GM23338 (cell line): ENCODE measurements around the gene CD44. TPM values are rescaled to one million over a fixed set of nuclear protein-coding genes. Genes with fewer than 3 reads are reported as not detected.

Experiments
- ATAC-seq: fragments of 200-7000 bp; cut with Tn5 transposase; 3 replicates; pipeline ENCODE4 v1.9.1; 2020
- DNase-seq: peaks from one replicate; pipeline ENCODE4 v3.0.0-alpha.2; 2015; ENCODE audit warnings: low spot score
- H2AFZ ChIP-seq: fragments of 200-600 bp; sonication (generic); 2 replicates; pipeline ENCODE4 v1.8.0; 2016; ENCODE audit warnings: antibody characterized with exemption, mild to moderate bottlenecking, moderate library complexity
- H3F3A ChIP-seq: fragments of 200-600 bp; sonication (generic); replicated peaks from 2 replicates; pipeline ENCODE4 v1.8.0; 2017; ENCODE audit warnings: antibody characterized with exemption, mixed run types, low read depth
- H3K27ac ChIP-seq: fragments of 200-600 bp; sonication (generic); 2 replicates; pipeline ENCODE4 v1.6.1; 2016; ENCODE audit warnings: low read depth
- H3K27me3 ChIP-seq: fragments of 200-600 bp; sonication (generic); 2 replicates; pipeline ENCODE4 v1.8.0; 2016; ENCODE audit warnings: mild to moderate bottlenecking, mixed run types, moderate library complexity; ENCODE audit not compliant: insufficient read depth
- H3K36me3 ChIP-seq: fragments of 200-600 bp; sonication (generic); 2 replicates; pipeline ENCODE4 v1.8.0; 2016; ENCODE audit warnings: mild to moderate bottlenecking; ENCODE audit not compliant: insufficient read depth
- H3K4me1 ChIP-seq: fragments of 200-600 bp; sonication (generic); 2 replicates; pipeline ENCODE4 v1.8.0; 2016; ENCODE audit warnings: mild to moderate bottlenecking, moderate library complexity; ENCODE audit not compliant: insufficient read depth
- H3K4me2 ChIP-seq: fragments of 200-600 bp; sonication (generic); 2 replicates; pipeline ENCODE4 v1.7.1; 2017; ENCODE audit warnings: mixed run types
- H3K4me3 ChIP-seq: fragments of 200-600 bp; sonication (generic); 2 replicates; pipeline ENCODE4 v1.6.1; 2016; ENCODE audit warnings: mixed run types
- H3K79me2 ChIP-seq: fragments of 200-600 bp; sonication (generic); replicated peaks from 2 replicates; pipeline ENCODE4 v1.8.0; 2017; ENCODE audit warnings: mild to moderate bottlenecking; ENCODE audit not compliant: insufficient read depth
- H3K9me2 ChIP-seq: fragments of 200-600 bp; sonication (generic); 2 replicates; pipeline ENCODE4 v1.8.0; 2017; ENCODE audit not compliant: insufficient read depth
- H4K20me1 ChIP-seq: fragments of 200-600 bp; sonication (generic); replicated peaks from 2 replicates; pipeline ENCODE4 v1.8.0; 2017; ENCODE audit warnings: mild to moderate bottlenecking; ENCODE audit not compliant: insufficient read depth
- H3K27ac Mint-ChIP-seq: 2 replicates; pipeline ENCODE4 v1.8.0; 2020; ENCODE audit warnings: inconsistent platforms, mild to moderate bottlenecking, moderate library complexity, mixed read lengths
- H3K27me3 Mint-ChIP-seq: 3 replicates; pipeline ENCODE4 v1.8.0; 2022; ENCODE audit warnings: low read depth, mild to moderate bottlenecking, moderate library complexity, mixed read lengths, inconsistent platforms; ENCODE audit not compliant: insufficient read depth, poor library complexity
- H3K36me3 Mint-ChIP-seq: 3 replicates; pipeline ENCODE4 v1.8.0; 2021; ENCODE audit warnings: low read depth, mild to moderate bottlenecking, inconsistent platforms, moderate library complexity, mixed read lengths
- H3K4me1 Mint-ChIP-seq: 3 replicates; pipeline ENCODE4 v1.8.0; 2020; ENCODE audit warnings: mild to moderate bottlenecking, inconsistent platforms, mixed read lengths
- H3K4me3 Mint-ChIP-seq: 3 replicates; pipeline ENCODE4 v1.8.0; 2021; ENCODE audit warnings: moderate library complexity, mild to moderate bottlenecking, inconsistent platforms, mixed read lengths
- H3K9me3 Mint-ChIP-seq: 3 replicates; pipeline ENCODE4 v1.8.0; 2020; ENCODE audit warnings: moderate library complexity, mild to moderate bottlenecking, inconsistent platforms, mixed read lengths
- CREB1 ChIP-seq: fragments of 250-450 bp; sonication (Bioruptor Pico); IDR thresholded peaks from 2 replicates; pipeline ENCODE4 v1.5.0; 2020; ENCODE audit warnings: low read depth, mild to moderate bottlenecking, moderate library complexity
- ETS1 ChIP-seq: IDR thresholded peaks from 2 replicates; pipeline ENCODE4 v1.6.1; 2016; ENCODE audit warnings: antibody characterized with exemption
- EZH2 ChIP-seq: fragments of 200-600 bp; sonication (generic); IDR thresholded peaks from one replicate; pipeline ENCODE4 v1.8.0; 2017; ENCODE audit warnings: antibody characterized with exemption, mild to moderate bottlenecking, low read depth; ENCODE audit not compliant: unreplicated experiment
- EZH2phosphoT487 ChIP-seq: fragments of 200-600 bp; sonication (generic); IDR thresholded peaks from one replicate; pipeline ENCODE4 v1.8.1; 2018; ENCODE audit warnings: antibody characterized with exemption; ENCODE audit not compliant: unreplicated experiment
- JUNB ChIP-seq: IDR thresholded peaks from one replicate; pipeline ENCODE4 v1.6.1; 2016; ENCODE audit warnings: antibody characterized with exemption; ENCODE audit not compliant: unreplicated experiment
- NANOG ChIP-seq: IDR thresholded peaks from 2 replicates; pipeline ENCODE4 v1.6.1; 2016; ENCODE audit warnings: antibody characterized with exemption, borderline replicate concordance
- POLR2AphosphoS5 ChIP-seq: IDR thresholded peaks from 2 replicates; pipeline ENCODE4 v1.6.1; 2016; ENCODE audit warnings: antibody characterized with exemption, low read depth
- REST ChIP-seq: IDR thresholded peaks from one replicate; pipeline ENCODE4 v1.6.1; 2018; ENCODE audit warnings: antibody characterized with exemption; ENCODE audit not compliant: unreplicated experiment
- STAT1 ChIP-seq: IDR thresholded peaks from one replicate; pipeline ENCODE4 v1.6.1; 2016; ENCODE audit warnings: antibody characterized with exemption; ENCODE audit not compliant: unreplicated experiment
- ZNF114 ChIP-seq: fragments of 250-450 bp; sonication (Bioruptor Pico); IDR thresholded peaks from 2 replicates; pipeline ENCODE4 v1.5.0; 2020; ENCODE audit warnings: mild to moderate bottlenecking, moderate library complexity
- ZNF331 ChIP-seq: fragments of 250-450 bp; sonication (Bioruptor Pico); IDR thresholded peaks from 2 replicates; pipeline ENCODE4 v1.5.0; 2020; ENCODE audit warnings: low read depth, mild to moderate bottlenecking, moderate library complexity
- polyA plus RNA-seq: library from polyadenylated mRNA; unstranded; fragments of >200 nt; fragmentation: Nextera tagmentation; extraction: Ambion mirVana; gene quantifications from 2 replicates; pipeline ENCODE4 v1.2.1, GENCODE V29; 2016
- total RNA-seq: library from RNA; depleted of rRNA; stranded (reverse); fragments of >200 nt; shearing (Covaris generic); gene quantifications from 2 replicates; pipeline ENCODE4 v1.2.3, GENCODE V29; 2014
- TF ChIP-seq, protein P1 (sequence below), 2 experiments: fragments of 200-600 bp in 1 of 2; sonication (generic) in 1 of 2; conservative IDR thresholded peaks; 2 replicates each; pipeline versions ENCODE4 v1.5.1 to v1.6.1; 2016 to 2017; ENCODE audit warnings: antibody characterized with exemption in 2 of 2, low read depth in 2 of 2, mild to moderate bottlenecking in 2 of 2, moderate library complexity in 1 of 2
- TF ChIP-seq, protein P2 (sequence below): fragments of 250-450 bp; sonication (Bioruptor Pico); IDR thresholded peaks from 2 replicates; pipeline ENCODE4 v1.5.0; 2020; ENCODE audit warnings: mild to moderate bottlenecking, moderate library complexity

Gene CD44
- total and polyA plus RNA-seq, 2 experiments from 2014 or later = 4.0 to 10.1 TPM

DNA sequence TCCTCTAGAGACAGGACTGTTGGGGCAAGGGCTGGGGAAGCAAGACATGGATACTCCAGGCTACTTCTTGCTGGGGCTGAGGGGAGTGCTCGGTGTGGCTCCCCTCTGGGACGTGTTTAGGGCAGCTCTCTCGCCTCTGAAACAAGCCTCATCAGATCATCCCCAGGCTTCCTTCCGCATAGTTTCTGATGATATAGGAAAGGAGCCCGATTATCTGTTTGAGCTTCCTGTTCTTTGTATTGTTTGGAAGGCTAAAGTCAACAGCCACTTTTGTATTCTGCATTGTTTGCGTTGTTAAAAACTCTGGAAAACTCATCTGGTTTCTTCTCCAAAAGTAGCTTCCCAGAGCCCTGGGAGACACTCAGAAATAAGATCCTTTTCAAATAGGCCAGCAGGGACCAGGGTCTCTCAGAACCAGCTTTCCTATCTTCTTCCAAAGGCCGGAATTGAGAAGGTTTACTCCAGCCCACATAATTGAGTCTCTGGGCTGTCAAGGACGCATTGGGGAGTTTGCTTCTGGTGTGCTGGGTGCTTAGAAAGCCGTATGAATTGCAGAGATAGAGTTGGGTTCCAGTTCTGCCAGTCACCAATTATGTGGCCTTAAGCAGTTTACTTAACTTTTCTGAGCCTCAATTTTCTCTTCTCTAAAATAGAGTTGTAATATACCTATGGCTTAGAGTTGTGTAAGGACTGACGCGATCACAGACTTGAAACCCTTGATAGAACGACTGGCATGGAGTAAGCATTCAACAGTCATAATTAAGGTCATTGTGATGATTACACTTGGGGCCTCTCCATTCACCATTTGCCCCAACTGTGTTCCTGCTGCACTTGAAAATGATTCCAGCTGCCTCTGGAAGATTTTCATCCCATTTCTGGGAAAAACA is 19.1 kb downstream of the CD44 start:
- no peaks in the 10 kb centered on the region for H3K79me2 ChIP-seq
- no peak for TF ChIP-seq REST
- no peak for TF ChIP-seq POLR2AphosphoS5
- TF ChIP-seq CREB1 (CRISPR knock-in tag) = no peak
- TF ChIP-seq ZNF331 (CRISPR knock-in tag) = no peak
- TF ChIP-seq, protein P1, sequence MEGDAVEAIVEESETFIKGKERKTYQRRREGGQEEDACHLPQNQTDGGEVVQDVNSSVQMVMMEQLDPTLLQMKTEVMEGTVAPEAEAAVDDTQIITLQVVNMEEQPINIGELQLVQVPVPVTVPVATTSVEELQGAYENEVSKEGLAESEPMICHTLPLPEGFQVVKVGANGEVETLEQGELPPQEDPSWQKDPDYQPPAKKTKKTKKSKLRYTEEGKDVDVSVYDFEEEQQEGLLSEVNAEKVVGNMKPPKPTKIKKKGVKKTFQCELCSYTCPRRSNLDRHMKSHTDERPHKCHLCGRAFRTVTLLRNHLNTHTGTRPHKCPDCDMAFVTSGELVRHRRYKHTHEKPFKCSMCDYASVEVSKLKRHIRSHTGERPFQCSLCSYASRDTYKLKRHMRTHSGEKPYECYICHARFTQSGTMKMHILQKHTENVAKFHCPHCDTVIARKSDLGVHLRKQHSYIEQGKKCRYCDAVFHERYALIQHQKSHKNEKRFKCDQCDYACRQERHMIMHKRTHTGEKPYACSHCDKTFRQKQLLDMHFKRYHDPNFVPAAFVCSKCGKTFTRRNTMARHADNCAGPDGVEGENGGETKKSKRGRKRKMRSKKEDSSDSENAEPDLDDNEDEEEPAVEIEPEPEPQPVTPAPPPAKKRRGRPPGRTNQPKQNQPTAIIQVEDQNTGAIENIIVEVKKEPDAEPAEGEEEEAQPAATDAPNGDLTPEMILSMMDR (conservative IDR thresholded peaks at IDR 0.05; ENCODE audit: low read depth in 2 of 2) = no peak
- no peak for TF ChIP-seq EZH2
- TF ChIP-seq, protein P2, sequence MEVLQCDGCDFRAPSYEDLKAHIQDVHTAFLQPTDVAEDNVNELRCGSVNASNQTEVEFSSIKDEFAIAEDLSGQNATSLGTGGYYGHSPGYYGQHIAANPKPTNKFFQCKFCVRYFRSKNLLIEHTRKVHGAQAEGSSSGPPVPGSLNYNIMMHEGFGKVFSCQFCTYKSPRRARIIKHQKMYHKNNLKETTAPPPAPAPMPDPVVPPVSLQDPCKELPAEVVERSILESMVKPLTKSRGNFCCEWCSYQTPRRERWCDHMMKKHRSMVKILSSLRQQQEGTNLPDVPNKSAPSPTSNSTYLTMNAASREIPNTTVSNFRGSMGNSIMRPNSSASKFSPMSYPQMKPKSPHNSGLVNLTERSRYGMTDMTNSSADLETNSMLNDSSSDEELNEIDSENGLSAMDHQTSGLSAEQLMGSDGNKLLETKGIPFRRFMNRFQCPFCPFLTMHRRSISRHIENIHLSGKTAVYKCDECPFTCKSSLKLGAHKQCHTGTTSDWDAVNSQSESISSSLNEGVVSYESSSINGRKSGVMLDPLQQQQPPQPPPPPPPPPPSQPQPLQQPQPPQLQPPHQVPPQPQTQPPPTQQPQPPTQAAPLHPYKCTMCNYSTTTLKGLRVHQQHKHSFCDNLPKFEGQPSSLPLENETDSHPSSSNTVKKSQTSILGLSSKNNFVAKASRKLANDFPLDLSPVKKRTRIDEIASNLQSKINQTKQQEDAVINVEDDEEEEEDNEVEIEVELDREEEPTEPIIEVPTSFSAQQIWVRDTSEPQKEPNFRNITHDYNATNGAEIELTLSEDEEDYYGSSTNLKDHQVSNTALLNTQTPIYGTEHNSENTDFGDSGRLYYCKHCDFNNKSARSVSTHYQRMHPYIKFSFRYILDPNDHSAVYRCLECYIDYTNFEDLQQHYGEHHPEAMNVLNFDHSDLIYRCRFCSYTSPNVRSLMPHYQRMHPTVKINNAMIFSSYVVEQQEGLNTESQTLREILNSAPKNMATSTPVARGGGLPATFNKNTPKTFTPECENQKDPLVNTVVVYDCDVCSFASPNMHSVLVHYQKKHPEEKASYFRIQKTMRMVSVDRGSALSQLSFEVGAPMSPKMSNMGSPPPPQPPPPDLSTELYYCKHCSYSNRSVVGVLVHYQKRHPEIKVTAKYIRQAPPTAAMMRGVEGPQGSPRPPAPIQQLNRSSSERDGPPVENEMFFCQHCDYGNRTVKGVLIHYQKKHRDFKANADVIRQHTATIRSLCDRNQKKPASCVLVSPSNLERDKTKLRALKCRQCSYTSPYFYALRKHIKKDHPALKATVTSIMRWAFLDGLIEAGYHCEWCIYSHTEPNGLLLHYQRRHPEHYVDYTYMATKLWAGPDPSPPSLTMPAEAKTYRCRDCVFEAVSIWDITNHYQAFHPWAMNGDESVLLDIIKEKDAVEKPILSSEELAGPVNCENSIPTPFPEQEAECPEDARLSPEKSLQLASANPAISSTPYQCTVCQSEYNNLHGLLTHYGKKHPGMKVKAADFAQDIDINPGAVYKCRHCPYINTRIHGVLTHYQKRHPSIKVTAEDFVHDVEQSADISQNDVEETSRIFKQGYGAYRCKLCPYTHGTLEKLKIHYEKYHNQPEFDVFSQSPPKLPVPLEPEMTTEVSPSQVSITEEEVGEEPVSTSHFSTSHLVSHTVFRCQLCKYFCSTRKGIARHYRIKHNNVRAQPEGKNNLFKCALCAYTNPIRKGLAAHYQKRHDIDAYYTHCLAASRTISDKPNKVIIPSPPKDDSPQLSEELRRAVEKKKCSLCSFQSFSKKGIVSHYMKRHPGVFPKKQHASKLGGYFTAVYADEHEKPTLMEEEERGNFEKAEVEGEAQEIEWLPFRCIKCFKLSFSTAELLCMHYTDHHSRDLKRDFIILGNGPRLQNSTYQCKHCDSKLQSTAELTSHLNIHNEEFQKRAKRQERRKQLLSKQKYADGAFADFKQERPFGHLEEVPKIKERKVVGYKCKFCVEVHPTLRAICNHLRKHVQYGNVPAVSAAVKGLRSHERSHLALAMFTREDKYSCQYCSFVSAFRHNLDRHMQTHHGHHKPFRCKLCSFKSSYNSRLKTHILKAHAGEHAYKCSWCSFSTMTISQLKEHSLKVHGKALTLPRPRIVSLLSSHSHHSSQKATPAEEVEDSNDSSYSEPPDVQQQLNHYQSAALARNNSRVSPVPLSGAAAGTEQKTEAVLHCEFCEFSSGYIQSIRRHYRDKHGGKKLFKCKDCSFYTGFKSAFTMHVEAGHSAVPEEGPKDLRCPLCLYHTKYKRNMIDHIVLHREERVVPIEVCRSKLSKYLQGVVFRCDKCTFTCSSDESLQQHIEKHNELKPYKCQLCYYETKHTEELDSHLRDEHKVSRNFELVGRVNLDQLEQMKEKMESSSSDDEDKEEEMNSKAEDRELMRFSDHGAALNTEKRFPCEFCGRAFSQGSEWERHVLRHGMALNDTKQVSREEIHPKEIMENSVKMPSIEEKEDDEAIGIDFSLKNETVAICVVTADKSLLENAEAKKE (CRISPR knock-in tag) = no peak
- TF ChIP-seq NANOG = no peak
- no peak for TF ChIP-seq JUNB
- no peak for TF ChIP-seq ZNF114 (CRISPR knock-in tag)
- TF ChIP-seq ETS1 = no peak
- no peak for TF ChIP-seq EZH2phosphoT487
- TF ChIP-seq STAT1 = no peak
- no peak overlapping the region for H3K4me3 Mint-ChIP-seq
- H3K4me1 Mint-ChIP-seq = peaks cover 14% of the 10 kb centered on the region
- H3K36me3 ChIP-seq = no peaks in the 10 kb centered on the region
- H3K4me3 ChIP-seq = no peak overlapping the region
- H3K27me3 Mint-ChIP-seq = no peaks in the 10 kb centered on the region
- H3K36me3 Mint-ChIP-seq = no peaks in the 10 kb centered on the region
- H2AFZ ChIP-seq = 0 out of 2 replicates have a peak overlapping the region, but pooled peaks have one; percentile 38
- no peaks in the 10 kb centered on the region for H3K9me3 Mint-ChIP-seq
- no peaks in the 10 kb centered on the region for H3F3A ChIP-seq
- H4K20me1 ChIP-seq = no peaks in the 10 kb centered on the region
- H3K4me1 ChIP-seq = peaks cover 17% of the 10 kb centered on the region
- no peaks in the 10 kb centered on the region for H3K27me3 ChIP-seq
- H3K9me2 ChIP-seq = peaks cover 12% of the 10 kb centered on the region
- ATAC-seq = no peak
- no peak overlapping the region for H3K27ac Mint-ChIP-seq
- no peak overlapping the region for H3K27ac ChIP-seq
- peak overlapping the region; percentile 40; the same call in 1 of the 2 replicates for H3K4me2 ChIP-seq
- DNase-seq = no peak
